Mesenteric fat pad (tissue), 1 donor: ENCODE measurements around the gene HMOX2. TPM values are rescaled to one million over a fixed set of nuclear protein-coding genes. Genes with fewer than 3 reads are reported as not detected.

Experiments
- DNase-seq: peaks from one replicate; pipeline ENCODE4 v3.0.0-alpha.2; 2020; ENCODE audit warnings: low spot score
- total RNA-seq: library from RNA; stranded (reverse); fragmentation: NEBNext Ultra II Directional; extraction: Animal tissue kit (Norgen Biotek cat#: 25700); gene quantifications from one replicate; pipeline ENCODE4 v1.2.1, GENCODE V29; 2021
- donor health status: DM: yes; HTN: yes; CAD: no.

Gene HMOX2
- total RNA-seq, 1 donor from 2014 or later = 84.1 TPM

GRCh38 chr16:4463522-4464163 is 12.6 kb upstream of the HMOX2 start:
- no peak for DNase-seq

DNA sequence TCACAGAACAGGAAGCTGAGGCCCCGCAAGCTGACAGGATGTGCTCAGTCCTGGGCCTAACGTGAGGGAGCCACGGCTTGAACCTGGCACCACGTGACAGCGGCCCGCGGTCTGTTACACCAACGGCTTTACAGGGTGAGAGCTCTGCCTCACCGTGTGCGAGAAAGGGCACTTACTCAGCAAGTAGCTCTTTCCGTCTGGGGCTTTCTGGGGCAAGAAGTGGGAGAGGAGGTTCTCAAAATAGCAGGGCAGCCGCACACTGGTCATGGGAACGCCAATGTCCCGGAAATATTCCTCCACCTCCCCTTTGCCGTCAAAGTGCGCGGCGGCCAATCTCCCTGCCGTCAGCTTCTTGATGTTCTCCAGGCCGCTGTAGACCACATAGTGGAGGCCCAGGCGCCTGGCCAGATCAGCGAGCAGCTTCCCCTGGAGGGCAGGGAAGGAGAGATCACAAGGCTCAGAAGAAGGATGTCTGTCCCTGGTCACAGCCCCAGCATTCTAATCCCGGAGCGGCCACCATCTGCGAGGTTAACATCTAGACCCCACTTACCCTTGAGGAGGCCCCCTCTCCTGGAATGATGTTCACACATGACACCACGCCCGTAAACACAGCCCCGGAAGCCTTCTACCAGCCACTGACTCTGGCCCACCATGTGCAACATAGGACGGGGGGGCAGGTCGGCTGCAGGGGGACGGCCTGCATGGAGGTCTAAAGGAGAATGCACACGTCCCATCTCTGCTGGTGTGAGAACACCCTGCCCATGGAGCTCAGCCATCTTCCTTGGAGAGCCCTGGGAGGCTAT is 10.0 kb upstream of the HMOX2 start:
- no peak for DNase-seq

DNA sequence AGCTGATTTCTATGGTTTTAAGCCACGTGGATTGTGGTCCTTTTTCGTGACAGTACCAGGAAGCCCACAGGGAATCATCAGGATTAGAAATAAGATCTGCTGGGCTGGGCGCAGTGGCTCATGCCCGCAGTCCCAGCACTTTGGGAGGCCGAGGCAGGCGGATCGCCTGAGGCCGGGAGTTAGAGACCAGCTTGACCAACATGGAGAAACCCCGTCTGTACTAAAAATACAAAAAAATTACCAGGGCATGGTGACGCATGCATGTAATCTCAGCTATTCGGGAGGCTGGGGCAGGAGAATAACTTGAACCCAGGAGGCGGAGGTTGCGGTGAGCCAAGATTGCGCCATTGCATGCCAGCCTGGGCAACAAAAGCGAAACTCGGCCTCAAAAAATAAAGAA is 8.3 kb upstream of the HMOX2 start:
- DNase-seq = no peak

DNA sequence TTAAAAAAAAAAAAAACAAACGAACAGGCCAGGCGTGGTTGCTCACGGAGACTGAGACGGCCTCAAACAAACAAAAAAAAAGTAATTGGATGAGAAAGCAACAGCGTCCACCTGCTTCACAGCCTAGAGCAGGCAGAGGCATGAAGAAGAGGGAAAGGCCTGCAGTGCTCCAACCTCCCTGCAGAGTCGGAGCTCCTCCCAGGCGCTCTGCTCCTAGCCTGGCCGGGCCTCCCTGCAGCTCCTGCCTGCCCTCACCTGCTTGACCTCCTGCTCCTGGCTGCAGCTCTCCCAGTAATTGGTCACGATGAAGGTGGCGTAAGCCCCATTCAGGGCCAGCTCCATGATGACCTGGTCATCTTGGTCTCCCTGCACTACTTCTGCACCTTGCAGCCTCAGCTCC is 7.2 kb upstream of the HMOX2 start:
- DNase-seq = no peak

- DNase-seq = no peak
Observed at GRCh38 chr16:4471869-4472268, 4.3 kb upstream of the HMOX2 start.

GRCh38 chr16:4472880-4473279 is 3.3 kb upstream of the HMOX2 start:
- DNase-seq = no peak

DNA sequence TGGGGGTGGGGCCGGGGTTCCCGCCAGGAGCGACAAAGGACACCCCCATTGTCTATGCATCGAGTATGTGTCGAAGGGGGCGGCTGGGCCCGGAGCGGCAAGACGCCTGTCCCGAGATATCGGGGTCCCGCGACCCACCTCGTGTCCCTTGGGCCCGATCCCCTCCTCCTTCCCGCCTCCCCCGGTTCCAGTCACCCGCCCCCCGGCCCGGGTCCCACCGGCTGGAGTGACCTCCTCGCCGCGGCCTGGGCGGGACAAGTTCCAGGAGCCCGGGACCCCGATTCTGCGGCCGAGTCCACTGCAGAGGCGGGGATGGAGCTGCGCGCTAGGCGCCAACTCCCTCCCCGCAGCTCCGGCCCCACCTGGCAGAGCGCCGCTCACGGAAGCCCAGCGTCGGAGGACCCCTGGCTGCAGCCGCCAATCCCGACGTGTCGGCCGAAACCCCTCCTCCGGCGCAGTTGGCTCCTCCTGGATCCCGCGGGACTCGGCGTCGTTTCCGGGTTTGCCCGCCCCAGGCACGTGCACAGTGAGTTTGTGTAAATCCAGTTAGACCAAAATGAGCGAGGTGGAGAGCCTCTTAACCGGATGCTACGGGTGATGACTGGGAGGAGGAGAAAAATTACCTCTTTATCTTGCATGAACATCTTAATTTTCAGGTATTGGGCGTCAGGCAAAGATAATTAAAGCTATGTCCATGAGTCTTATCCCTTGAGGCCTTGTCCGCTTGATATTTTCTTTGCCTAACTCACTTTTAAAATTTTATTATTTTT is 1.8 kb upstream of the HMOX2 start, which contains the start of gene NMRAL1:
Gene NMRAL1 (minus strand): TSS at position 434 of the 770 bp plus-strand sequence. CDS start 493 bp downstream, outside the sequence.
- DNase-seq = peak; percentile 94

- no peak for DNase-seq
Observed at GRCh38 chr16:4477966-4478365, 1.8 kb downstream of the HMOX2 start.

DNA sequence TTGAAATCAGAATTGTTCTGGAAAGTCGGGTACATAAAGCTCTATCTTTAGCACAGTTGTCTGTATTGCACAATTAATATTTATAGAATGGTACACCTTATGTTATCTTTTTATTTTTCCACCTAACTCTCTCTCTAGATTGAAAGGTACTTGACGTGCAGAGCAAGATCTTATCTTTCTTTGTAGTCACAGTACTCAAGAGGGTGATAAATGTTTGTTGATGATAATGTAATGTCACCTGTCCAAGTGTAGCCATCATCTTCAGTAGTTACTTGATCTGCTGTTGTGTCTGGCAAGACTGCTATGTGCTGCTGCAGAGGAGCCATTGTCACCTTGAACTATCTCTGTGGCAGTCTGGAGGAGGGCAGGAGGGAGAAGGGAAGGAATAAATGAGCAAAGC is 5.3 kb downstream of the HMOX2 start:
- DNase-seq = no peak

GRCh38 chr16:4481963-4482362 is 5.8 kb downstream of the HMOX2 start:
- DNase-seq = no peak

DNA sequence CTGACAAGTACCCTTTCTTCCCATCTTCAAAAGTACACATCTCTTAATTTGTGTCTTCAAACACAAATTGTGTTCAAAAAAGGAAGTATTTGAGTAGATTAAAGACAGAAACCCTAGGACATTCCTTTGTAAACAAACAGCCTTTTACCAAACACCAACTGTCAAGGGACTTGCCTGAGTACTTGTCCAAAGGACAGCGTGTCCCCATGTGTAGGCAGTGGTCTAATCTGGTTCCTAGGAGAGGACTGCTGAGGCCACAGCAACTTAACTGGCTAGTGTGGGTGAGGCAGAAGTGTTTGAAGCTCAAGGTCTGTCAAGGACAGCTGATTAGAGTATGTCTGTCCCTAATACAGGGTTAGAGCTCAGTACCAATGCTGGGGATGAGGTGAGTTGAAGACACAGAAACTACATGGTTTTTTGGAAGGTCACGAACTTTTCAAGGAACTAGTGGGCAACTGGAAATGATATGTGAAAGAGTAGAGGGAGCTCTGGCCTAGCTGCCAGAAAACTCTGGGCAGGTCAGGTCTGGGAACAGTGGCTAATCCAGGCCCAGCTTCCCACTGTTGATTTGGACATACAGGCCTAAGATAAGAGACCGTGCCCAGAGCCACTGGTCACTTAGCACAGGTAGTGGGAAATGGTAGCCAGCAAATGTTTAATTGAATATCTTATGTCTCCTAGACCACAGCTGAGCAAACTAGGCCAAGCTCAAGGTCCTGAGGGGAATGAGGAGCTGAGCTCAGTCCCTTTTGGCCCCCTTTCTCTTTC is 10.1 kb downstream of the HMOX2 start:
- no peak for DNase-seq

DNA sequence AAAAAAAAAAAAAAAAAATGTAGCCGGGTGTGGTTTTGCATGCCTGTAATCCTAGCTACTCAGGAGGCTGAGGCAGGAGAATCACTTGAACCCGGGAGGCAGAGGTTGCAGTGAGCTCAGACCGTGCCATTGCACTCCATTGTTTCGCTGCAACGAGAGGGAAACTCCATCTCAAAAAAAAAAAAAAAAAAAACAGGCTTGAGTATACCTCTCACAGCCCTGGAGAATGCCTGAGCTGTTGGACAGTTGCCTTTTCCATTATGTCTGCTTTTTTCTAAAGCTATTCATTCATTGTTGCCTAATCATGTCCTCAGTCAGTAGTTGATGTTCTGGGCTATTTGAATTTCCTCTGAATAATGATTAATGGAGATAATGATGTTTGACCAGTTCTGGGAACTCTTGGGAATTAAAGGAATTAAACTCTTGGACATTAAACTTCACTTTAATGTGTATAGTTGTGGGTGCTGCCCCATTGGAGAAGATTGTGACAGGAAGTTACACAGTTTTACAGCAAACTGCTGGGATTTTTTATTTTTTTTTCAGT is 11.8 kb downstream of the HMOX2 start:
- DNase-seq = no peak

GRCh38 chr16:4488499-4488967 is 12.3 kb downstream of the HMOX2 start:
- no peak for DNase-seq

DNA sequence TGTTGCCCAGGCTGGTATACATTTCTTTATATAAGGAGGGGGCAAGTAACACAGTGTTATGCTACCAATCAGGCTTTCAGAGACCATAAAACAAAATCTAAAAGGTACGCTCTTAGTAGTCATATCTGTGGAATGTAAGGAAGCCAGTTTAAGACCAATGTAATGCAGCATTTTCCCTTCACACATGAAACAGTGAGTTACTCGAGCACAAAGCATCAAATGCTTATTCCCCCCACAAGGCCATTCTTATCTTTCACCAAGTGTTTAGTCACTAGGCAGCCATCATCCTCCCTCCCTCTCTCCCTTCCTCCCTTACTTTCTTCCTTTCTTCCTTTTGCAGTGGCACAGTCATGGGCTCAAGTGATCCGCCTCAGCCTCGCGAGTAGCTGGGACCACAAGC is 12.8 kb downstream of the HMOX2 start:
- no peak for DNase-seq

- DNase-seq = no peak
Observed at GRCh38 chr16:4491898-4492297, 15.7 kb downstream of the HMOX2 start.

GRCh38 chr16:4494746-4495490 is 18.7 kb downstream of the HMOX2 start:
- no peak for DNase-seq

DNA sequence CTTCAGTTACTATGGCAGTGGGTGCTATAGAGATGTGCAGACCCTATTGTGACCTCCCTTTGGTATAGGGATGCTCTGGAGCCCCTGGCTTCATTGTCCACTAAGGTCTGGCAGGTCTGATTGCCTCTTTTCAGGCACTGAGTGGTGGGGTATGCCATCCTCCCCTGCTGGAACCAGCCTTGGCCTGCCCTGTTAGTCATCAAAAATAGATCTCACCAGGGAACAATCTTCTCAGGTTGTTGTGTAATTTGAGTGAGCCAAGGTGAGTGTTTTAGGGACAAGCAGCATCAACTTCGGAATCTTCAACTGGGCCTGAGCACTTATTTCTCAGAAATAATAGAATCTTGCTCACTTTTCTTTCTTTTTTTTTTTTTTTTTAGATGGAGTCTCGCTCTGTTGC is 19.6 kb downstream of the HMOX2 start:
- no peak for DNase-seq

DNA sequence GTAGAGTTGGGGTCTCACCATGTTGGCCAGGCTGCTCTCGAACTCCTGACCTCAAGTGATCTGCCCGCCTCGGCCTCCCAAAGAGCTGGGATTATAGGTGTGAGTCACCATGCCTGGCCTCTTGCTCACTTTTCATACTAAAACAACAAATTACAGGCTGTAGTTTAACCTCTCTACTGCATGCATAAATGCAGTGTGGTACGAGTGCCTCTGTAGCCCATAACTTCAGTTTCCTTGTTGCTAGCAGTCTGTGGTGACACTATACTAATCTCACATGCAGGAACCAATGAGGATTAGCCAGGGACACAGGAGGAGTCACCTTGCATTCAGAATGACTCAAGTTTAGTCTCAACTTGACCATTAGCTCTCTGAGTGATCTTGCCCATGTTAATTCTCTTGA is 20.1 kb downstream of the HMOX2 start:
- no peak for DNase-seq

- no peak for DNase-seq
Observed at GRCh38 chr16:4498546-4499195, 22.5 kb downstream of the HMOX2 start.

- no peak for DNase-seq
Observed at GRCh38 chr16:4499196-4499555, 23.0 kb downstream of the HMOX2 start.
